Measurements from ENCODE around the gene TOMT. TPM values are rescaled to one million over a fixed set of nuclear protein-coding genes. Genes with fewer than 3 reads are reported as not detected.

TOMT gene
- total RNA-seq, 1 experiment from 2014 or later: not detected

GRCh38 chr11:72080326-72081183, 25.2 kb upstream of the TOMT start, which contains the start of the genes LRRC51 and NUMA1:
TSS of gene LRRC51 (plus strand) at chr11:72080850. CDS start at chr11:72089084, 8,234 bp downstream.
TSS of gene NUMA1 (minus strand) at chr11:72080542. CDS start at chr11:72035943, 44,599 bp downstream.
- Histone ChIP-seq H2AFZ (ENCODE audit: low read length) (peak within 1 kb of the TSS; percentile 93), H4K20me1 (ENCODE audit: low read length) (peaks cover 12% of the 10 kb centered on the region; the same call in 1 of the 2 replicates), H3K27me3 (ENCODE audit: low read length) (no peaks in the 10 kb centered on the region), H3K9ac (ENCODE audit: low read length) (peak within 1 kb of the TSS; percentile 78), H3K79me2 (ENCODE audit: low read length) (peaks cover 47% of the 10 kb centered on the region), H3K36me3 (ENCODE audit: low read depth, low read length) (no peaks in the 10 kb centered on the region; the same call in 1 of the 2 replicates), H3K9me2 (replicated peaks; ENCODE audit: low read length) (no peaks in the 10 kb centered on the region), H3K4me2 (ENCODE audit: low read length) (peak within 1 kb of the TSS; percentile 85), H3F3A (ENCODE audit: low read length, unreplicated experiment) (no peaks in the 10 kb centered on the region), H3K4me3 (ENCODE audit: low read length) (peak within 1 kb of the TSS; percentile 86), H3K4me1 (ENCODE audit: insufficient read depth, low read length) (peaks cover 31% of the 10 kb centered on the region), H3K9me3 (ENCODE audit: low read length) (no peaks in the 10 kb centered on the region), H3K27ac (ENCODE audit: low read length) (peak within 1 kb of the TSS; percentile 69)
- intact Hi-C loops (cut with micrococcal nuclease): loop anchor here (1.0 to 2.0 kb wide), 5 partner anchors 8 to 56 kb away; partner anchors contain the start of genes ANAPC15 and LAMTOR1
- TF ChIP-seq EZH2phosphoT487 (IDR thresholded peaks at IDR 0.05; ENCODE audit: borderline replicate concordance, low read length) (no peak), EZH2 (IDR thresholded peaks at IDR 0.05; ENCODE audit: low read length, unreplicated experiment) (no peak)
- TF ChIP-seq, protein P1, sequence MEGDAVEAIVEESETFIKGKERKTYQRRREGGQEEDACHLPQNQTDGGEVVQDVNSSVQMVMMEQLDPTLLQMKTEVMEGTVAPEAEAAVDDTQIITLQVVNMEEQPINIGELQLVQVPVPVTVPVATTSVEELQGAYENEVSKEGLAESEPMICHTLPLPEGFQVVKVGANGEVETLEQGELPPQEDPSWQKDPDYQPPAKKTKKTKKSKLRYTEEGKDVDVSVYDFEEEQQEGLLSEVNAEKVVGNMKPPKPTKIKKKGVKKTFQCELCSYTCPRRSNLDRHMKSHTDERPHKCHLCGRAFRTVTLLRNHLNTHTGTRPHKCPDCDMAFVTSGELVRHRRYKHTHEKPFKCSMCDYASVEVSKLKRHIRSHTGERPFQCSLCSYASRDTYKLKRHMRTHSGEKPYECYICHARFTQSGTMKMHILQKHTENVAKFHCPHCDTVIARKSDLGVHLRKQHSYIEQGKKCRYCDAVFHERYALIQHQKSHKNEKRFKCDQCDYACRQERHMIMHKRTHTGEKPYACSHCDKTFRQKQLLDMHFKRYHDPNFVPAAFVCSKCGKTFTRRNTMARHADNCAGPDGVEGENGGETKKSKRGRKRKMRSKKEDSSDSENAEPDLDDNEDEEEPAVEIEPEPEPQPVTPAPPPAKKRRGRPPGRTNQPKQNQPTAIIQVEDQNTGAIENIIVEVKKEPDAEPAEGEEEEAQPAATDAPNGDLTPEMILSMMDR (conservative IDR thresholded peaks at IDR 0.05; ENCODE audit: low read depth, low read length): no peak
- POLR2A ChIA-PET (ENCODE audit: unreplicated experiment): no interaction called here
- BruUV-seq (replicated peaks): no TSS peak
- DNase-seq (peak; percentile 100), ATAC-seq (peak; percentile 93)
- CTCF ChIA-PET: no interaction called here

DNA sequence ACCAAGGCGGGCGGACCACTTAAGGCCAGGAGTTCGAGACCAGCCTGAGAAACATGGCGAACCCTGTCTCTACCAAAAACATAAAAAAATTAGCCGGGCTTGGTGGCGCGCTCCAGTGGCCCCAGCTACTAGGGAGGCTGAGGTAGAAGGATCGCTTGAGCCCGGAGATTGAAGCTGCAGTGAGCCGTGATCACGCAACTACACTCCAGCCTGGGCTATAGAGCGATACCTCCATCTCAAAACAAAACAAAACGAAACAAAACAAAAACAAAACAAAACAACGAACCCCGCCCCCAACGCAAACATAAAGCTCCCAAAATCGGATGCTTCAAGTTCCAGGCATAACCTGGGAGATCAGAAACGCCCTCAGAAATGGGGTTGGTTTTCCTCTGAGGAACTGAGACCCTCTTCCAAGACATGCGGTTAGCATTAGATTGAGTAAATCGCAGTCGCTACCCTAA, 24.5 kb upstream of the TOMT start:
- POLR2A ChIA-PET (ENCODE audit: unreplicated experiment): no interaction called here

More for the DNA sequence above, 24.5 kb upstream of the TOMT start:
- peak overlapping the region; percentile 78 for H3K9ac ChIP-seq (ENCODE audit: low read length)
- H3K36me3 ChIP-seq (ENCODE audit: low read depth, low read length): no peaks in the 10 kb centered on the region
- peaks cover 31% of the 10 kb centered on the region for H3K4me1 ChIP-seq (ENCODE audit: insufficient read depth, low read length)
- peak overlapping the region; percentile 93 for H2AFZ ChIP-seq (ENCODE audit: low read length)
- no peak for ATAC-seq
- no peaks in the 10 kb centered on the region for H3K9me2 ChIP-seq (replicated peaks; ENCODE audit: low read length)
- no peak for DNase-seq
- peak overlapping the region; percentile 69 for H3K27ac ChIP-seq (ENCODE audit: low read length)
- H3K79me2 ChIP-seq (ENCODE audit: low read length): peaks cover 41% of the 10 kb centered on the region
- no peaks in the 10 kb centered on the region for H3F3A ChIP-seq (ENCODE audit: low read length, unreplicated experiment)
- H3K9me3 ChIP-seq (ENCODE audit: low read length): no peaks in the 10 kb centered on the region
- peak overlapping the region; percentile 85 for H3K4me2 ChIP-seq (ENCODE audit: low read length)
- peaks cover 12% of the 10 kb centered on the region; the same call in 1 of the 2 replicates for H4K20me1 ChIP-seq (ENCODE audit: low read length)
- TF ChIP-seq, protein P1 (conservative IDR thresholded peaks at IDR 0.05; ENCODE audit: low read depth, low read length): no peak
- no peak for TF ChIP-seq EZH2phosphoT487 (IDR thresholded peaks at IDR 0.05; ENCODE audit: borderline replicate concordance, low read length)
- BruUV-seq (replicated peaks): TSS peak; percentile 73
- CTCF ChIA-PET: interaction anchor here (1.4 kb wide), 1 partner anchor 10 kb away, joined by 4 read pairs; no protein-coding TSS in a partner anchor
- H3K27me3 ChIP-seq (ENCODE audit: low read length): no peaks in the 10 kb centered on the region
- peak overlapping the region; percentile 86 for H3K4me3 ChIP-seq (ENCODE audit: low read length)
- intact Hi-C loops (cut with micrococcal nuclease): loop anchor here (2.0 kb wide), 1 partner anchor 56 kb away; no protein-coding TSS in a partner anchor
